ENCODE measurements around the gene RPGRIP1L.
"Not testable (repeated sequence)": the region's sequence is repeated elsewhere in the genome, so short reads cannot be mapped to it uniquely, and the experiment has no call there.

The RPGRIP1L gene

DNA sequence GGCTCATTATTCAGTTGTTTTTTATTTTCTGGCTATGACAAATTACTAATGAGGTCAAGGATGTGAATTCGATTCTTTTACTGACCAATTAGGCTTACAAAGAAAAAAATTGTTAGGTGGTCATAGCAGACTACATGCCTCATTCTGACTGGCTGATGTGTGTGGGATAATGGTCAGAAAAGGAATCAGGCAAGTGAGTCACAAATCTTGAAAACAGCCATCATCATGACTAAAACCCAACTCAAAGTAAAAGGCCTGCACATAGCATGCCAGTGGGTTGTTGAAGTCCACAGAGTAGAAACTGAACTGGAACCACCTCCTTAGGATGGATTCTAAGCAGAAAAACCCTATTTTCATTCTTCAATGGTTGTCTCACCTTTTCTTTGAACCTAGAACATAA is 8.6 kb downstream of the RPGRIP1L start:
- Histone ChIP-seq H3K4me3 (ENCODE audit: low read depth in 1 of 2, low read length in 1 of 2) (no peak overlapping the region), H3K9me3 (no peaks in the 10 kb centered on the region), H3K27ac (no peak overlapping the region), H3K27me3 (no peaks in the 10 kb centered on the region), H3K4me1 (ENCODE audit: control insufficient read depth in 1 of 2, insufficient read depth in 1 of 2, low read depth in 1 of 2, low read length in 1 of 2) (no peaks in the 10 kb centered on the region), H3K36me3 (no peaks in the 10 kb centered on the region)
- no peak for TF ChIP-seq CTCF (IDR thresholded peaks at IDR 0.05)

GRCh38 chr16:53693320-53693719 is 10.3 kb downstream of the RPGRIP1L start:
- no peak for TF ChIP-seq CTCF (IDR thresholded peaks at IDR 0.05)
- no peaks in the 10 kb centered on the region for H3K9me3 ChIP-seq
- H3K27me3 ChIP-seq, result no peaks in the 10 kb centered on the region
- H3K4me3 ChIP-seq (ENCODE audit: low read depth in 1 of 2, low read length in 1 of 2), result no peak overlapping the region
- H3K4me1 ChIP-seq (ENCODE audit: control insufficient read depth in 1 of 2, insufficient read depth in 1 of 2, low read depth in 1 of 2, low read length in 1 of 2), result no peaks in the 10 kb centered on the region
- no peak overlapping the region for H3K27ac ChIP-seq
- no peaks in the 10 kb centered on the region for H3K36me3 ChIP-seq

- TF ChIP-seq CTCF (IDR thresholded peaks at IDR 0.05), result no peak
- Histone ChIP-seq H3K4me1 (ENCODE audit: control insufficient read depth in 1 of 2, insufficient read depth in 1 of 2, low read depth in 1 of 2, low read length in 1 of 2) (no peaks in the 10 kb centered on the region), H3K27me3 (no peaks in the 10 kb centered on the region), H3K27ac (no peak overlapping the region), H3K4me3 (ENCODE audit: low read depth in 1 of 2, low read length in 1 of 2) (no peak overlapping the region), H3K36me3 (no peaks in the 10 kb centered on the region), H3K9me3 (no peaks in the 10 kb centered on the region)
Measured at GRCh38 chr16:53692146-53692545, 11.5 kb downstream of the RPGRIP1L start.

DNA sequence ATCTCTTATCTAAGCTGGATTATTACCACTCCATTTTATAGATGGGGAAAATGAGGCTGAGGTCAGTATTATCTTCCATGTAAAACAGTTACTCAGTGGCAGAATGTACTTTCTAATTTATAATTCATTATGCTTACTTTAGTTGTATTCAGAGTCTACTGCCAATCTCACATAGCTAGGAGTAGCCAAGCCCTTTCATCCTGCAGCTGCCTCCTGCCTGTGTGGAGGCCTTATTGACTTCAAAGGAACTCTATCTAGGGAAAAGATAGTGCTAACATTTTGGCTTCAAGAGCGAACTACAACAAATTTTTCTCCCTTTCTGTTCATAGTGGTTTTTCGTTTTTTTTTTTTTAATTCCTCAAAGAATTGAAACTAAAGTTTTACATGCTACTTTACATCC is 12.9 kb downstream of the RPGRIP1L start:
- Histone ChIP-seq H3K4me3 (ENCODE audit: low read depth in 1 of 2, low read length in 1 of 2) (no peak overlapping the region), H3K4me1 (ENCODE audit: control insufficient read depth in 1 of 2, insufficient read depth in 1 of 2, low read depth in 1 of 2, low read length in 1 of 2) (no peaks in the 10 kb centered on the region), H3K27ac (no peak overlapping the region), H3K27me3 (no peaks in the 10 kb centered on the region), H3K36me3 (no peaks in the 10 kb centered on the region), H3K9me3 (no peaks in the 10 kb centered on the region)
- TF ChIP-seq CTCF (IDR thresholded peaks at IDR 0.05), result no peak

- Histone ChIP-seq H3K9me3 (no peaks in the 10 kb centered on the region), H3K36me3 (no peaks in the 10 kb centered on the region), H3K27me3 (no peaks in the 10 kb centered on the region), H3K27ac (no peak overlapping the region), H3K4me1 (ENCODE audit: control insufficient read depth in 1 of 2, insufficient read depth in 1 of 2, low read depth in 1 of 2, low read length in 1 of 2) (no peaks in the 10 kb centered on the region), H3K4me3 (ENCODE audit: low read depth in 1 of 2, low read length in 1 of 2) (no peak overlapping the region)
- TF ChIP-seq CTCF (IDR thresholded peaks at IDR 0.05), result no peak
Measured at GRCh38 chr16:53689636-53690035, 14.0 kb downstream of the RPGRIP1L start.

GRCh38 chr16:53686710-53687109 is 16.9 kb downstream of the RPGRIP1L start:
- Histone ChIP-seq H3K4me1 (ENCODE audit: control insufficient read depth in 1 of 2, insufficient read depth in 1 of 2, low read depth in 1 of 2, low read length in 1 of 2) (no peaks in the 10 kb centered on the region), H3K36me3 (no peaks in the 10 kb centered on the region), H3K9me3 (no peaks in the 10 kb centered on the region), H3K27ac (no peak overlapping the region), H3K27me3 (no peaks in the 10 kb centered on the region), H3K4me3 (ENCODE audit: low read depth in 1 of 2, low read length in 1 of 2) (no peak overlapping the region)
- TF ChIP-seq CTCF (IDR thresholded peaks at IDR 0.05), result no peak

DNA sequence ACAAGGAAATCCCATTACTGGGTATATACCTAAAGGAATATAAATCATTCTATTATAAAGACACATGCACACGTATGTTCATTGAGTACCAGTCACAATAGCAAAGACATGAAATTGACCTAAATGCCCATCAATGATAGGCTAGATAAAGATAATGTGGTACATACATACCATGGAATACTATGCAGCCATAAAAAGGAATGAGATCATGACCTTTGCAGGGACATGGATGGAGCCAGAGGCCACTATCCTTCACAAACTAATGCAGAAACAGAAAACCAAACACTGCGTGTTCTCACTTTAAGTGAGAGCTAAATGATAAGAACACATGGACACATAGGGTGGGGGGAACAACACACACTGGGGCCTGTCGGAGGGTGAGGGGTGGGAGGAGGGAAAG is 18.3 kb downstream of the RPGRIP1L start:
- not testable (repeated sequence) for H3K36me3 ChIP-seq; H3K4me1 ChIP-seq (ENCODE audit: control insufficient read depth in 1 of 2, insufficient read depth in 1 of 2, low read depth in 1 of 2, low read length in 1 of 2); H3K27me3 ChIP-seq; H3K4me3 ChIP-seq (ENCODE audit: low read depth in 1 of 2, low read length in 1 of 2); H3K9me3 ChIP-seq; H3K27ac ChIP-seq

Measured in neutrophil (primary cell).